WTC11 (cell line): Measurements from ENCODE around the gene GPR143. TPM values are rescaled to one million over a fixed set of nuclear protein-coding genes. Genes with fewer than 3 reads are reported as not detected.

Experiments
- ATAC-seq: fragments of 200-7000 bp; cut with Tn5 transposase; 2 replicates; pipeline ENCODE4 v1.10.0; 2021; ENCODE audit warnings: mild to moderate bottlenecking, moderate library complexity
- CTCF ChIA-PET: fragments of 300-600 bp; sonication (Branson Sonifier 250); formaldehyde crosslinking; loops from one replicate; lab custom pipeline; 2021; ENCODE audit warnings: antibody characterized with exemption; lab: Charles Lee
- POLR2A ChIA-PET: fragments of 350-600 bp; sonication (Branson Sonifier 250); formaldehyde crosslinking; loops from one replicate; lab custom pipeline; 2021; ENCODE audit warnings: antibody characterized with exemption; lab: Charles Lee
- DNase-seq: peaks from one replicate; pipeline ENCODE4 v3.0.0; 2021; ENCODE audit warnings: low spot score
- H3K27ac Mint-ChIP-seq: 2 replicates; pipeline ENCODE4 v1.8.0; 2021; ENCODE audit warnings: mixed read lengths
- H3K27me3 Mint-ChIP-seq: 2 replicates; pipeline ENCODE4 v1.8.0; 2021; ENCODE audit warnings: low read depth, mild to moderate bottlenecking, moderate library complexity, mixed read lengths
- H3K36me3 Mint-ChIP-seq: 2 replicates; pipeline ENCODE4 v1.8.0; 2021; ENCODE audit warnings: mixed read lengths
- H3K4me1 Mint-ChIP-seq: 2 replicates; pipeline ENCODE4 v1.8.0; 2022; ENCODE audit warnings: mixed read lengths
- H3K4me3 Mint-ChIP-seq: 2 replicates; pipeline ENCODE4 v1.8.0; 2021; ENCODE audit warnings: mild to moderate bottlenecking, moderate library complexity, mixed read lengths
- H3K9me3 Mint-ChIP-seq: 2 replicates; pipeline ENCODE4 v1.8.0; 2021; ENCODE audit warnings: mixed read lengths
- CBFB ChIP-seq: sonication (generic); formaldehyde crosslinking; IDR thresholded peaks from 2 replicates; pipeline ENCODE4 v1.8.1; 2022; ENCODE audit warnings: mild to moderate bottlenecking, low read depth, missing genetic modification reagents
- FOXJ3 ChIP-seq: sonication (generic); formaldehyde crosslinking; IDR thresholded peaks from 2 replicates; pipeline ENCODE4 v1.9.0; 2021; ENCODE audit warnings: missing genetic modification reagents, mild to moderate bottlenecking, borderline replicate concordance
- GABPB1 ChIP-seq: sonication (generic); formaldehyde crosslinking; IDR thresholded peaks from 2 replicates; pipeline ENCODE4 v1.8.1; 2023; ENCODE audit warnings: mild to moderate bottlenecking, missing genetic modification reagents
- GRHL2 ChIP-seq: fragments of 250-450 bp; sonication (Bioruptor Pico); IDR thresholded peaks from 2 replicates; pipeline ENCODE4 v1.8.0; 2022; ENCODE audit warnings: mild to moderate bottlenecking, moderate library complexity; ENCODE audit not compliant: insufficient replicate concordance, severe bottlenecking
- HMGA2 ChIP-seq: fragments of 250-450 bp; sonication (Bioruptor Pico); IDR thresholded peaks from 2 replicates; pipeline ENCODE4 v1.4.0; 2021; ENCODE audit warnings: mild to moderate bottlenecking, moderate library complexity
- IRF2 ChIP-seq: sonication (generic); formaldehyde crosslinking; IDR thresholded peaks from 2 replicates; pipeline ENCODE4 v1.8.0; 2022; ENCODE audit warnings: low read depth, missing genetic modification reagents, borderline replicate concordance
- JAZF1 ChIP-seq: fragments of 250-450 bp; sonication (Bioruptor Pico); IDR thresholded peaks from 2 replicates; pipeline ENCODE4 v1.9.0; 2021; ENCODE audit warnings: moderate library complexity, mild to moderate bottlenecking, inconsistent platforms
- JUN ChIP-seq: sonication (generic); formaldehyde crosslinking; IDR thresholded peaks from 2 replicates; pipeline ENCODE4 v1.8.0; 2023; ENCODE audit warnings: mild to moderate bottlenecking, missing genetic modification reagents
- KAT7 ChIP-seq: sonication (generic); formaldehyde crosslinking; IDR thresholded peaks from 2 replicates; pipeline ENCODE4 v1.8.1; 2023; ENCODE audit warnings: missing genetic modification reagents, mild to moderate bottlenecking, borderline replicate concordance
- OVOL2 ChIP-seq: fragments of 250-450 bp; sonication (Bioruptor Pico); IDR thresholded peaks from 2 replicates; pipeline ENCODE4 v1.9.0; 2021; ENCODE audit warnings: mild to moderate bottlenecking, borderline replicate concordance
- RORB ChIP-seq: fragments of 250-450 bp; sonication (Bioruptor Pico); IDR thresholded peaks from 2 replicates; pipeline ENCODE4 v1.9.0; 2021; ENCODE audit warnings: mild to moderate bottlenecking
- SMAD3 ChIP-seq: sonication (generic); formaldehyde crosslinking; IDR thresholded peaks from 2 replicates; pipeline ENCODE4 v1.8.0; 2022; ENCODE audit warnings: missing genetic modification reagents, mild to moderate bottlenecking, borderline replicate concordance
- SMAD4 ChIP-seq: sonication (generic); formaldehyde crosslinking; IDR thresholded peaks from 2 replicates; pipeline ENCODE4 v1.8.0; 2022; ENCODE audit warnings: mild to moderate bottlenecking, missing genetic modification reagents
- USF2 ChIP-seq: sonication (generic); formaldehyde crosslinking; IDR thresholded peaks from 2 replicates; pipeline ENCODE4 v1.8.1; 2023; ENCODE audit warnings: mild to moderate bottlenecking, missing genetic modification reagents, moderate library complexity
- ZBTB21 ChIP-seq: sonication (generic); formaldehyde crosslinking; IDR thresholded peaks from 2 replicates; pipeline ENCODE4 v1.8.1; 2023; ENCODE audit warnings: mild to moderate bottlenecking, missing genetic modification reagents, borderline replicate concordance
- ZNF232 ChIP-seq: sonication (generic); formaldehyde crosslinking; IDR thresholded peaks from 2 replicates; pipeline ENCODE4 v1.8.0; 2022; ENCODE audit warnings: mild to moderate bottlenecking, missing genetic modification reagents
- ZNF396 ChIP-seq: fragments of 250-450 bp; sonication (Bioruptor Pico); IDR thresholded peaks from 2 replicates; pipeline ENCODE4 v1.8.0; 2021; ENCODE audit warnings: mild to moderate bottlenecking, moderate library complexity, borderline replicate concordance
- ZNF512 ChIP-seq: sonication (generic); formaldehyde crosslinking; IDR thresholded peaks from 2 replicates; pipeline ENCODE4 v1.8.1; 2022; ENCODE audit warnings: missing genetic modification reagents, borderline replicate concordance
- ZSCAN18 ChIP-seq: fragments of 250-450 bp; sonication (Bioruptor Pico); IDR thresholded peaks from 2 replicates; pipeline ENCODE4 v2.1.2; 2022; ENCODE audit warnings: mild to moderate bottlenecking, moderate library complexity
- total RNA-seq: library from RNA; stranded (reverse); gene quantifications from 3 replicates; pipeline ENCODE4 v1.2.3, GENCODE V29; 2021
- TF ChIP-seq, protein P1 (sequence below): sonication (generic); formaldehyde crosslinking; IDR thresholded peaks from 2 replicates; pipeline ENCODE4 v1.8.0; 2022; ENCODE audit warnings: mild to moderate bottlenecking, missing genetic modification reagents
- TF ChIP-seq, protein P2 (sequence below): fragments of 250-450 bp; sonication (Bioruptor Pico); IDR thresholded peaks from 2 replicates; pipeline ENCODE4 v1.8.0; 2021; ENCODE audit warnings: mild to moderate bottlenecking
- TF ChIP-seq, protein P3 (sequence below): sonication (generic); formaldehyde crosslinking; IDR thresholded peaks from 2 replicates; pipeline ENCODE4 v1.8.1; 2023; ENCODE audit warnings: mild to moderate bottlenecking, missing genetic modification reagents
- TF ChIP-seq, protein P4 (sequence below): sonication (generic); formaldehyde crosslinking; IDR thresholded peaks from 2 replicates; pipeline ENCODE4 v1.8.1; 2022; ENCODE audit warnings: mild to moderate bottlenecking, missing genetic modification reagents, moderate library complexity, borderline replicate concordance
- TF ChIP-seq, protein P5 (sequence below): sonication (generic); formaldehyde crosslinking; IDR thresholded peaks from 2 replicates; pipeline ENCODE4 v1.8.1; 2022; ENCODE audit warnings: low read depth, mild to moderate bottlenecking, moderate library complexity, missing genetic modification reagents, borderline replicate concordance
- TF ChIP-seq, protein P6 (sequence below): sonication (generic); formaldehyde crosslinking; IDR thresholded peaks from 2 replicates; pipeline ENCODE4 v1.8.0; 2022; ENCODE audit warnings: mild to moderate bottlenecking, missing genetic modification reagents

GPR143 gene
- total RNA-seq, 1 experiment from 2014 or later, result 18.3 TPM

GRCh38 chrX:9805956-9806355, 40.3 kb upstream of the GPR143 start:
- ChIA-PET CTCF (no interaction called here), POLR2A (no interaction called here)

DNA sequence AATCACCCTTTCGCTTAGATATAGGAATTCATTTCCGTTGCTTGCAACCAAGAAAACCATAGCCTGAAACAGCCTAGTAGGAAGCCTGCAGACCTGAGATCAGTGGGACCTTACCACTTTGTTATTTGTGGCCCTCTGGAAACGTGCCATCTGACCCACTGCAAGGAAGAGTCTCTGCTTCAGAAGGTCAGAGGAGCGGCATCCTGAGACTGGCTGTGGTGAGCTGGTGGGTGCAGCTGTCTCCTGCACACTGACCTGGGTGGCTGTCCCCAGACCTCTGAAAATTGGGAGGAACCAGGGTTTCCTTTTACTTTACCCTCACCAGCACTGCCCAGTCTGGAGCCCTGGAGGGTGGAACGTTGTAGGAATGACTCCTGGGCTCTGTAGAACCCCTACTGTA, 38.8 kb upstream of the GPR143 start:
- no peak for DNase-seq
- ATAC-seq, result no peak
- ChIA-PET CTCF (no interaction called here), POLR2A (no interaction called here)
- H3K4me1 Mint-ChIP-seq, result peaks cover 16% of the 10 kb centered on the region
- H3K9me3 Mint-ChIP-seq, result peaks cover 7% of the 10 kb centered on the region
- peaks cover 13% of the 10 kb centered on the region for H3K36me3 Mint-ChIP-seq
- no peak overlapping the region for H3K4me3 Mint-ChIP-seq
- no peaks in the 10 kb centered on the region for H3K27me3 Mint-ChIP-seq
- H3K27ac Mint-ChIP-seq, result no peak overlapping the region
- no peak for TF ChIP-seq JUN
- no peak for TF ChIP-seq ZNF396
- no peak for TF ChIP-seq KAT7
- no peak for TF ChIP-seq IRF2
- no peak for TF ChIP-seq ZSCAN18 (CRISPR knock-in tag)
- TF ChIP-seq USF2 (CRISPR knock-in tag), result no peak
- no peak for TF ChIP-seq JAZF1 (CRISPR knock-in tag)
- TF ChIP-seq, protein P1, sequence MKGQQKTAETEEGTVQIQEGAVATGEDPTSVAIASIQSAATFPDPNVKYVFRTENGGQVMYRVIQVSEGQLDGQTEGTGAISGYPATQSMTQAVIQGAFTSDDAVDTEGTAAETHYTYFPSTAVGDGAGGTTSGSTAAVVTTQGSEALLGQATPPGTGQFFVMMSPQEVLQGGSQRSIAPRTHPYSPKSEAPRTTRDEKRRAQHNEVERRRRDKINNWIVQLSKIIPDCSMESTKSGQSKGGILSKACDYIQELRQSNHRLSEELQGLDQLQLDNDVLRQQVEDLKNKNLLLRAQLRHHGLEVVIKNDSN (CRISPR knock-in tag), result no peak
- TF ChIP-seq OVOL2 (CRISPR knock-in tag), result no peak
- TF ChIP-seq ZNF512 (CRISPR knock-in tag), result no peak
- TF ChIP-seq SMAD3, result no peak
- no peak for TF ChIP-seq FOXJ3 (CRISPR knock-in tag)

More at GRCh38 chrX:9805956-9806355, 40.3 kb upstream of the GPR143 start:
- Mint-ChIP-seq H3K4me3 (no peak overlapping the region), H3K27ac (no peak overlapping the region), H3K9me3 (no peaks in the 10 kb centered on the region), H3K36me3 (peaks cover 4% of the 10 kb centered on the region; the same call in 1 of the 2 replicates), H3K27me3 (no peaks in the 10 kb centered on the region), H3K4me1 (peaks cover 13% of the 10 kb centered on the region)
- TF ChIP-seq, protein P2, sequence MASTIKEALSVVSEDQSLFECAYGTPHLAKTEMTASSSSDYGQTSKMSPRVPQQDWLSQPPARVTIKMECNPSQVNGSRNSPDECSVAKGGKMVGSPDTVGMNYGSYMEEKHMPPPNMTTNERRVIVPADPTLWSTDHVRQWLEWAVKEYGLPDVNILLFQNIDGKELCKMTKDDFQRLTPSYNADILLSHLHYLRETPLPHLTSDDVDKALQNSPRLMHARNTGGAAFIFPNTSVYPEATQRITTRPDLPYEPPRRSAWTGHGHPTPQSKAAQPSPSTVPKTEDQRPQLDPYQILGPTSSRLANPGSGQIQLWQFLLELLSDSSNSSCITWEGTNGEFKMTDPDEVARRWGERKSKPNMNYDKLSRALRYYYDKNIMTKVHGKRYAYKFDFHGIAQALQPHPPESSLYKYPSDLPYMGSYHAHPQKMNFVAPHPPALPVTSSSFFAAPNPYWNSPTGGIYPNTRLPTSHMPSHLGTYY, result no peak
- TF ChIP-seq ZSCAN18 (CRISPR knock-in tag), result no peak
- TF ChIP-seq, protein P3, sequence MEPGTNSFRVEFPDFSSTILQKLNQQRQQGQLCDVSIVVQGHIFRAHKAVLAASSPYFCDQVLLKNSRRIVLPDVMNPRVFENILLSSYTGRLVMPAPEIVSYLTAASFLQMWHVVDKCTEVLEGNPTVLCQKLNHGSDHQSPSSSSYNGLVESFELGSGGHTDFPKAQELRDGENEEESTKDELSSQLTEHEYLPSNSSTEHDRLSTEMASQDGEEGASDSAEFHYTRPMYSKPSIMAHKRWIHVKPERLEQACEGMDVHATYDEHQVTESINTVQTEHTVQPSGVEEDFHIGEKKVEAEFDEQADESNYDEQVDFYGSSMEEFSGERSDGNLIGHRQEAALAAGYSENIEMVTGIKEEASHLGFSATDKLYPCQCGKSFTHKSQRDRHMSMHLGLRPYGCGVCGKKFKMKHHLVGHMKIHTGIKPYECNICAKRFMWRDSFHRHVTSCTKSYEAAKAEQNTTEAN (CRISPR knock-in tag), result no peak
- no peak for TF ChIP-seq SMAD4 (CRISPR knock-in tag)
- TF ChIP-seq CBFB, result no peak
- TF ChIP-seq, protein P4, sequence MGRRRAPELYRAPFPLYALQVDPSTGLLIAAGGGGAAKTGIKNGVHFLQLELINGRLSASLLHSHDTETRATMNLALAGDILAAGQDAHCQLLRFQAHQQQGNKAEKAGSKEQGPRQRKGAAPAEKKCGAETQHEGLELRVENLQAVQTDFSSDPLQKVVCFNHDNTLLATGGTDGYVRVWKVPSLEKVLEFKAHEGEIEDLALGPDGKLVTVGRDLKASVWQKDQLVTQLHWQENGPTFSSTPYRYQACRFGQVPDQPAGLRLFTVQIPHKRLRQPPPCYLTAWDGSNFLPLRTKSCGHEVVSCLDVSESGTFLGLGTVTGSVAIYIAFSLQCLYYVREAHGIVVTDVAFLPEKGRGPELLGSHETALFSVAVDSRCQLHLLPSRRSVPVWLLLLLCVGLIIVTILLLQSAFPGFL, result no peak
- no peak for TF ChIP-seq HMGA2 (CRISPR knock-in tag)
- TF ChIP-seq OVOL2 (CRISPR knock-in tag), result no peak
- no peak for TF ChIP-seq GRHL2
- TF ChIP-seq RORB, result no peak
- no peak for TF ChIP-seq ZBTB21 (CRISPR knock-in tag)
- TF ChIP-seq, protein P5, sequence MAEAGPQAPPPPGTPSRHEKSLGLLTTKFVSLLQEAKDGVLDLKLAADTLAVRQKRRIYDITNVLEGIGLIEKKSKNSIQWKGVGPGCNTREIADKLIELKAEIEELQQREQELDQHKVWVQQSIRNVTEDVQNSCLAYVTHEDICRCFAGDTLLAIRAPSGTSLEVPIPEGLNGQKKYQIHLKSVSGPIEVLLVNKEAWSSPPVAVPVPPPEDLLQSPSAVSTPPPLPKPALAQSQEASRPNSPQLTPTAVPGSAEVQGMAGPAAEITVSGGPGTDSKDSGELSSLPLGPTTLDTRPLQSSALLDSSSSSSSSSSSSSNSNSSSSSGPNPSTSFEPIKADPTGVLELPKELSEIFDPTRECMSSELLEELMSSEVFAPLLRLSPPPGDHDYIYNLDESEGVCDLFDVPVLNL, result no peak
- no peak for TF ChIP-seq GABPB1 (CRISPR knock-in tag)
- TF ChIP-seq, protein P6, sequence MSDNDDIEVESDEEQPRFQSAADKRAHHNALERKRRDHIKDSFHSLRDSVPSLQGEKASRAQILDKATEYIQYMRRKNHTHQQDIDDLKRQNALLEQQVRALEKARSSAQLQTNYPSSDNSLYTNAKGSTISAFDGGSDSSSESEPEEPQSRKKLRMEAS (CRISPR knock-in tag), result no peak
- TF ChIP-seq ZNF232, result no peak
- ATAC-seq (no peak), DNase-seq (no peak)
